Brain microvascular endothelial cell (primary cell): ENCODE data around the gene CD247.

ENCODE experiments used
- DNase-seq: peaks from one replicate; pipeline ENCODE4 v3.0.0-alpha.2; 2020
- H3K27ac ChIP-seq: fragments of 250-450 bp; sonication (Bioruptor Pico); 2 replicates; pipeline ENCODE4 v1.5.1; 2020; ENCODE audit warnings: mild to moderate bottlenecking, moderate library complexity
- H3K27me3 ChIP-seq: fragments of 250-450 bp; sonication (Bioruptor Pico); replicated peaks from 2 replicates; pipeline ENCODE4 v1.5.1; 2020; ENCODE audit warnings: mild to moderate bottlenecking
- H3K36me3 ChIP-seq: fragments of 250-450 bp; sonication (Bioruptor Pico); replicated peaks from 2 replicates; pipeline ENCODE4 v1.5.1; 2020; ENCODE audit warnings: mild to moderate bottlenecking
- H3K4me3 ChIP-seq: 2 replicates; pipeline ENCODE4 v1.5.1; 2011; ENCODE audit warnings: low read depth, mild to moderate bottlenecking, control low read depth, low read length, moderate library complexity
- in situ Hi-C: cut with HindIII; loops from 2 replicates; pipeline ENCODE4 v1.10.0; 2017; ENCODE audit warnings: low sequenced_read_pairs, low pct_ligation_motif_present
- TF ChIP-seq, protein P1 (sequence below): IDR thresholded peaks from 2 replicates; pipeline ENCODE4 v1.5.1; 2011; ENCODE audit warnings: low read depth, mild to moderate bottlenecking, moderate library complexity, low read length, control low read depth, inconsistent platforms; ENCODE audit errors: missing control alignments

CD247 gene

DNA sequence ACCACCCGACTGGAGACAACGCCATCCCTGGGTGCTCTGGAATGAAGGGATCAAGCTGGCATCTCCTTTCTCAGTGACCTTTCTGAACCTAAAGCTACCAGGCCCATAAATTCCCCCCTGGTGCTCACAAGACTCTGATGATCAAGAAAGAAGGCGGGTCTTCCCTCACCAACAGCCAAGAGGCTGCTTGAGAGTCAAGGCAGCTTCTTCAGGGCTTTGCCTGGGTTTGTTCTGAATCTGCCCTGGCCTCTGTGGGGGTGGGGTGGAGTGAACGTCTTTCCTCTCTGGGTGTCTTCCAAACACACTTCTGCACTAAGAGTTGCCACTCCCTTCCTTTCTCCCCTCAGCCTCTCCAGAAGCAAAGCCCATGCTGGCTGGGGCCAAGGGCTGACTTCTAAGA is 36.1 kb downstream of the CD247 start:
- Histone ChIP-seq H3K36me3 (no peaks in the 10 kb centered on the region), H3K27ac (no peak overlapping the region), H3K4me3 (no peak overlapping the region), H3K27me3 (no peaks in the 10 kb centered on the region)
- TF ChIP-seq, protein P1, sequence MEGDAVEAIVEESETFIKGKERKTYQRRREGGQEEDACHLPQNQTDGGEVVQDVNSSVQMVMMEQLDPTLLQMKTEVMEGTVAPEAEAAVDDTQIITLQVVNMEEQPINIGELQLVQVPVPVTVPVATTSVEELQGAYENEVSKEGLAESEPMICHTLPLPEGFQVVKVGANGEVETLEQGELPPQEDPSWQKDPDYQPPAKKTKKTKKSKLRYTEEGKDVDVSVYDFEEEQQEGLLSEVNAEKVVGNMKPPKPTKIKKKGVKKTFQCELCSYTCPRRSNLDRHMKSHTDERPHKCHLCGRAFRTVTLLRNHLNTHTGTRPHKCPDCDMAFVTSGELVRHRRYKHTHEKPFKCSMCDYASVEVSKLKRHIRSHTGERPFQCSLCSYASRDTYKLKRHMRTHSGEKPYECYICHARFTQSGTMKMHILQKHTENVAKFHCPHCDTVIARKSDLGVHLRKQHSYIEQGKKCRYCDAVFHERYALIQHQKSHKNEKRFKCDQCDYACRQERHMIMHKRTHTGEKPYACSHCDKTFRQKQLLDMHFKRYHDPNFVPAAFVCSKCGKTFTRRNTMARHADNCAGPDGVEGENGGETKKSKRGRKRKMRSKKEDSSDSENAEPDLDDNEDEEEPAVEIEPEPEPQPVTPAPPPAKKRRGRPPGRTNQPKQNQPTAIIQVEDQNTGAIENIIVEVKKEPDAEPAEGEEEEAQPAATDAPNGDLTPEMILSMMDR: no peak
- no peak for DNase-seq
- in situ Hi-C loops: no loop called here

DNA sequence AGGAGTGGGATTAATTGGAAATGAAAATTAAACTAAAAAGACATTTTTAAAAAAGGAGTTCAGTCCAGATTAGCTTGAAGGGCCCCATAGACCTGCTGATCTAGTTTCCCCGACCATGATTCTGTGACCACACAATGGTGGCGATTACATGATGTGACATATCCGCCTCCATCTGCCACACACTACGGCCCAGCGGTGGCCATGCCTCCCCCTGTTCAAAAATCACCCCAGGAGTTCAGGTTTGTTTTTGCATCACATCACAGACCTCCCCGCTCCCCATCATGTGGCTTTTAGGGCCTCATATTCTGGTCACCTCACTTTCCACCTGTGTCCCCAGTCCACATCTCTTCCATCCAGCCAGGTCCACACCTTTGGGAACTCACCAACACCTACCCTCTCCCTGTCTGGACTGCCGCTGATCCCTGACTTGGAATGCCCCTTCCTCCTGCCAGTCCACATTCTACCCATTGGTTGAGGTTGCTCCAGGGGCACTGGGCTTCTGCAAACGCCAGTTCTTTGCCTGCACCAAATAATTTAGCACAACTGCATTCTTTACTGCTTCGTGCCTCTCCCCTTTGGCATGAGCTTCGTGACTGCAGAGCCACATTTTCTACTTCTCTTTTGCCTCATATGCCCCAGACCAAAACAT is 38.9 kb downstream of the CD247 start:
- TF ChIP-seq, protein P1: no peak
- Histone ChIP-seq H3K36me3 (no peaks in the 10 kb centered on the region), H3K27ac (no peak overlapping the region), H3K4me3 (no peak overlapping the region), H3K27me3 (no peaks in the 10 kb centered on the region)
- DNase-seq: no peak
- in situ Hi-C loops: no loop called here

DNA sequence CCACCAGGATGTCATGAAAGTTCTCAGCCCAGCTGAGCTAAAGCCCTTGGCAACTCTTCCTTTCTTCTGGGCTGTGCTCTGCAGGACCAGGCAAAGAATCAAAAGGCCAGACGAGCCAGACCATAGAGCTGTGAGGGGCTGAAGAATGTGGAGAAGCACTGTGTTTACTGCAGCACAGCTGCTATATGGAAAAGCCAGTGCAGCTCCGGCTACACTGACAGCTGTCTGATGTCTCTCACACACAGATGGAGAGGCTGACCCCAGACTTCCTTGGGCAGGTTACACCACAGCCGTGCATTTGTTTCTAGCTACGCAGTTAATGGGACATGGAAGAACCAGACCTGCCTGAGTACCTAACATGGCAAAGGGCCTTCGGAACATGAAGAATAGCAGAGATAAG is 40.3 kb downstream of the CD247 start:
- TF ChIP-seq, protein P1: no peak
- Histone ChIP-seq H3K27me3 (no peaks in the 10 kb centered on the region), H3K4me3 (no peak overlapping the region), H3K27ac (no peak overlapping the region), H3K36me3 (no peaks in the 10 kb centered on the region)
- in situ Hi-C loops: no loop called here
- no peak for DNase-seq

DNA sequence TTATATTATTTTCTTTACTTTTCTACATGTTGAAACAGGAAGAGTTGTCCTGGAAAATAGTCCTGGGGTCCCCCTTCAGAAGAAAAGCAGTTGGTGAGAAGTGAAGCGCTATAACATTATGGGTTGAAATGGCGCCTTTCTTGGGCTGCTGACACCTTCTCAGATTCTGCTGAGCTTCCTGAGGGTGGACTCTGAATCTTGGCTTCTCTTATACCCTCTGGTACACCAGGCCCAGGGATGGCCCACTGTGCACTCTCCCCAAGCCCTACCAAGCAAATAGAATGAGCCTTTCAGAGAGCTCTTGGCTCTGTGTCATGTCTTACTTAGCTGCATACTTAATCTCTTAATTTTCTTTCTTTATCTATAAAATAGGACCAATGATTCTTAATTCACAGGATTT is 42.3 kb downstream of the CD247 start:
- DNase-seq: no peak
- TF ChIP-seq, protein P1: no peak
- H3K36me3 ChIP-seq: no peaks in the 10 kb centered on the region
- H3K27ac ChIP-seq: no peak overlapping the region
- in situ Hi-C loops: no loop called here
- H3K27me3 ChIP-seq: no peaks in the 10 kb centered on the region
- no peak overlapping the region for H3K4me3 ChIP-seq

DNA sequence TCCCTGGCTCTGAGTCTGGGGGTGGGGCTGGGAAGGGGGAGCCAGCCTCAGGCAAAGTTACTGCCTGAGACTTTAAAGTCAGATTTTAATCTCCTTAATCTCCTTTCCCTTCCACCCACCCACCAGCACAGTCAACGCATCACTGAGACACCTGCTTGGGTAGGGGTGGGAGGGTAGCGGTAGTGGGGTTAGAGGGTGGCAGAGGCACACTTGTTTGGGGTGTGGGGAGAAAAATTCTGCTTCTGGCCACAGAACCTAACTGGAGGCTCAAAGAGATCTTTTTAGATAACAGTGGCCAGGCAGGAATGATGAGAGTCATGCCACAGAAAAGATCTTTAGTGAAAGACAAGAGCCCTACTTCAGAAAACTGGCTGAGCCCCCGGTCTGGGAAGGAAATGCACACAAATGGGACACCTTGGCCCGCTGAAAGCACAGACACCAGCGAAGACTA is 44.1 kb downstream of the CD247 start:
- Histone ChIP-seq H3K27me3 (no peaks in the 10 kb centered on the region), H3K27ac (no peak overlapping the region), H3K4me3 (no peak overlapping the region), H3K36me3 (no peaks in the 10 kb centered on the region)
- in situ Hi-C loops: no loop called here
- TF ChIP-seq, protein P1: no peak
- no peak for DNase-seq

DNA sequence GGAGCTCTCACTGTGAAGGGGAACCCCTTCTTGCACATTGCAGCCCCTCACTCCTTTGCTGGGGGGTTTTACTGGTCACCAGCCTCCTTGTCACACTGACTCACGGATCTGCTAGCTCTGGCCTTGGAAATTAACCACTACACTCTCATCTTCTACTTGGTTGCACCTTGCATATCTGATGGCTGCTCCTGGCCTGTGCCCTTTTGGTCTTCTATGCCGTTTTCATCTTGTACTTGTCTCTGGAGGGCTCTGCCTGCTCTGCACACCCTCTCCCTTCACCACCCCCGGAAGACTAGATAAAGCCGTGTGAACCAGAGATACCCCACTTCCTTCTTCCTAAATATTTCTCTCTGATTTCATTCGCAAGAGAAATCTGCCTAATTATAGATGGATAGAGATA is 44.6 kb downstream of the CD247 start:
- DNase-seq: no peak
- in situ Hi-C loops: no loop called here
- Histone ChIP-seq H3K27ac (no peak overlapping the region), H3K36me3 (no peaks in the 10 kb centered on the region), H3K27me3 (no peaks in the 10 kb centered on the region), H3K4me3 (no peak overlapping the region)
- TF ChIP-seq, protein P1: no peak
